HepG2 (cell line): ENCODE measurements around the gene SLC2A5. TPM values are rescaled to one million over a fixed set of nuclear protein-coding genes. Genes with fewer than 3 reads are reported as not detected.
"Not testable (repeated sequence)": the region's sequence is repeated elsewhere in the genome, so short reads cannot be mapped to it uniquely, and the experiment has no call there.

ENCODE experiments used
- ATAC-seq: fragments of 200-7000 bp; cut with Tn5 transposase; 3 replicates; pipeline ENCODE4 v1.9.1; 2020; ENCODE audit warnings: mild to moderate bottlenecking, moderate library complexity
- BruUV-seq: library from RNA; stranded (reverse); fragments of 400-500 nt; replicated peaks from 2 replicates; lab custom pipeline; 2021; lab: Mats Ljungman, UMichigan
- CTCF ChIA-PET: fragments of 300-600 bp; formaldehyde crosslinking; extraction: SDS; loops from one replicate; lab custom pipeline; 2021; ENCODE audit warnings: low total read pairs, inconsistent platforms, low intra/inter-chr PET ratio; lab: Yijun Ruan, JAX
- POLR2A ChIA-PET: fragments of 350-600 bp; sonication (Branson Sonifier 250); formaldehyde crosslinking; loops from one replicate; lab custom pipeline; 2020; ENCODE audit warnings: antibody characterized with exemption, inconsistent platforms; lab: Yijun Ruan, JAX
- DNase-seq: peaks from one replicate; pipeline ENCODE4 v3.0.0-alpha.2; 2015; ENCODE audit warnings: low spot score
- FAIRE-seq: peaks from 3 replicates; lab custom pipeline; 2011; peaks lifted over from hg19 to GRCh38; lab: Jason Lieb, UNC
- H2AFZ ChIP-seq: one replicate; pipeline ENCODE4 v1.6.1; 2011; ENCODE audit warnings: low read length, inconsistent platforms
- H3K27ac ChIP-seq: fragments of 300-600 bp; 3 replicates; pipeline ENCODE4 v1.8.0; 2011; ENCODE audit warnings: mixed run types, mild to moderate bottlenecking, mixed read lengths, low read length, inconsistent platforms; ENCODE audit not compliant: insufficient read depth; ENCODE audit errors: extremely low read length
- H3K27me3 ChIP-seq, 2 experiments: fragments of 200-600 bp in 1 of 2; 2 replicates in 1 of 2; 3 replicates in 1 of 2; pipeline versions ENCODE4 v1.6.0 to v1.8.0; 2011; ENCODE audit warnings: low read length in 2 of 2, mild to moderate bottlenecking in 2 of 2, moderate library complexity in 2 of 2, inconsistent platforms in 1 of 2; ENCODE audit not compliant: insufficient read depth in 2 of 2, control insufficient read depth in 1 of 2
- H3K36me3 ChIP-seq, 2 experiments: fragments of 200-600 bp in 1 of 2; replicated peaks in 1 of 2; 2 replicates in 1 of 2; 3 replicates in 1 of 2; pipeline versions ENCODE4 v1.5.1 to v1.8.0; 2011; ENCODE audit warnings: low read length in 2 of 2, inconsistent platforms in 1 of 2; ENCODE audit not compliant: insufficient read depth in 2 of 2, control insufficient read depth in 1 of 2
- H3K4me1 ChIP-seq: 2 replicates; pipeline ENCODE4 v1.5.1; 2012; ENCODE audit warnings: low read length, inconsistent platforms; ENCODE audit not compliant: insufficient read depth
- H3K4me2 ChIP-seq: 2 replicates; pipeline ENCODE4 v1.6.0; 2011; ENCODE audit warnings: low read depth, low read length, inconsistent platforms
- H3K4me3 ChIP-seq, 3 experiments: fragments of 200-600 bp in 1 of 3; sonication (generic), shearing (Covaris generic) in 1 of 3; replicated peaks in 1 of 3; 2 replicates each; pipeline ENCODE4 v1.5.1; 2011 to 2016; ENCODE audit warnings: low read length in 3 of 3, inconsistent platforms in 2 of 3, low read depth in 2 of 3, mild to moderate bottlenecking in 2 of 3, control low read depth in 1 of 3, mixed read lengths in 1 of 3; ENCODE audit not compliant: insufficient read depth in 1 of 3
- H3K79me2 ChIP-seq: one replicate; pipeline ENCODE4 v1.6.1; 2011; ENCODE audit warnings: low read length, inconsistent platforms; ENCODE audit not compliant: insufficient read depth
- H3K9ac ChIP-seq: 2 replicates; pipeline ENCODE4 v1.6.0; 2011; ENCODE audit warnings: mild to moderate bottlenecking, low read depth, low read length, inconsistent platforms; ENCODE audit not compliant: insufficient read depth
- H3K9me3 ChIP-seq: 2 replicates; pipeline ENCODE4 v1.5.1; 2012; ENCODE audit warnings: mild to moderate bottlenecking, low read length
- H4K20me1 ChIP-seq: 2 replicates; pipeline ENCODE4 v1.6.0; 2011; ENCODE audit warnings: inconsistent platforms, mild to moderate bottlenecking, low read length, moderate library complexity; ENCODE audit not compliant: insufficient read depth
- HDAC1 ChIP-seq: sonication (generic); formaldehyde crosslinking; IDR thresholded peaks from 2 replicates; pipeline ENCODE4 v1.5.1; 2020; ENCODE audit warnings: mild to moderate bottlenecking, missing genetic modification reagents
- HOXA3 ChIP-seq: sonication (generic); formaldehyde crosslinking; IDR thresholded peaks from 2 replicates; pipeline ENCODE4 v1.5.0; 2020; ENCODE audit warnings: missing genetic modification reagents
- RCOR2 ChIP-seq: IDR thresholded peaks from 2 replicates; pipeline ENCODE4 v1.6.1; 2016; ENCODE audit warnings: missing biosample characterization, missing genetic modification reagents
- SOX13 ChIP-seq, 3 experiments: fragments of 450-650 bp in 1 of 3; sonication (generic) in 1 of 3; formaldehyde crosslinking in 1 of 3; IDR thresholded peaks in 2 of 3; conservative IDR thresholded peaks in 1 of 3; 2 replicates each; pipeline versions ENCODE4 v1.5.0 to v1.6.1; 2016 to 2020; ENCODE audit warnings: antibody characterized with exemption in 1 of 3, mild to moderate bottlenecking in 1 of 3, missing compliant biosample characterization in 1 of 3, missing genetic modification reagents in 1 of 3, moderate library complexity in 1 of 3
- ZFP90 ChIP-seq: sonication (generic); formaldehyde crosslinking; IDR thresholded peaks from 2 replicates; pipeline ENCODE4 v1.8.0; 2022; ENCODE audit warnings: missing genetic modification reagents, mild to moderate bottlenecking, inconsistent platforms, borderline replicate concordance
- ZMYM3 ChIP-seq: sonication (generic); formaldehyde crosslinking; IDR thresholded peaks from 2 replicates; pipeline ENCODE4 v1.5.1; 2020; ENCODE audit warnings: mild to moderate bottlenecking, missing genetic modification reagents
- ZMYM4 ChIP-seq: sonication (generic); formaldehyde crosslinking; IDR thresholded peaks from 2 replicates; pipeline ENCODE4 v1.8.1; 2023; ENCODE audit warnings: mild to moderate bottlenecking, missing genetic modification reagents
- ZNF572 ChIP-seq: sonication (generic); formaldehyde crosslinking; IDR thresholded peaks from 2 replicates; pipeline ENCODE4 v1.5.1; 2020; ENCODE audit warnings: mild to moderate bottlenecking, missing genetic modification reagents
- WGBS: methylation state at CpG from one replicate; pipeline ENCODE4 v1.1.6; 2017; ENCODE audit warnings: low lambda C conversion rate; 5-methylcytosine and 5-hydroxymethylcytosine counted together
- in situ Hi-C: cut with HindIII; loops from 2 replicates; pipeline ENCODE4 v1.10.0; 2017; ENCODE audit warnings: low pct_unique_long_range_greater_than_20kb; ENCODE audit not compliant: extremely low pct_ligation_motif_present
- intact Hi-C: fragments of 100-400 bp; cut with micrococcal nuclease; formaldehyde crosslinking; loops from one replicate; pipeline ENCODE4 v1.10.0; 2022; ENCODE audit not compliant: unreplicated experiment
- polyA plus RNA-seq, 8 experiments: library from polyadenylated mRNA; depleted of rRNA in 3 of 8; stranded (reverse) in 7 of 8; unstranded in 1 of 8; fragments of >200 nt; fragmentation: Illumina TruSeq in 4 of 8; extraction: Trizol in 4 of 8; gene quantifications; 2 replicates each; pipeline versions ENCODE4 v1.2.1 to v1.2.3, GENCODE V29; 2011 to 2016; ENCODE audit warnings: low read depth in 4 of 8, missing spikeins in 1 of 8, mixed read lengths in 1 of 8; ENCODE audit not compliant: insufficient read depth in 1 of 8
- total RNA-seq, 5 experiments: library from RNA; depleted of rRNA; stranded (reverse); fragments of >200 nt; fragmentation: Illumina TruSeq; extraction: Trizol; gene quantifications; 2 replicates each; pipeline ENCODE4 v1.2.3, GENCODE V29; 2016; ENCODE audit warnings: low read depth in 1 of 5
- TF ChIP-seq, protein P1 (sequence below): IDR thresholded peaks from 2 replicates; pipeline ENCODE4 v1.6.1; 2016
- TF ChIP-seq, protein P2 (sequence below), 2 experiments: sonication (generic) in 1 of 2; formaldehyde crosslinking in 1 of 2; IDR thresholded peaks; 2 replicates each; pipeline versions ENCODE4 v1.4.0 to v1.6.1; 2016 to 2020; ENCODE audit warnings: borderline replicate concordance in 1 of 2, low read depth in 1 of 2, mild to moderate bottlenecking in 1 of 2, missing genetic modification reagents in 1 of 2

Gene SLC2A5
- total and polyA plus RNA-seq, 2 of the 13 experiments (the other 11 are each of a cell fraction or from before 2014, with no cell fraction given) = 0.04 to 0.54 TPM

DNA sequence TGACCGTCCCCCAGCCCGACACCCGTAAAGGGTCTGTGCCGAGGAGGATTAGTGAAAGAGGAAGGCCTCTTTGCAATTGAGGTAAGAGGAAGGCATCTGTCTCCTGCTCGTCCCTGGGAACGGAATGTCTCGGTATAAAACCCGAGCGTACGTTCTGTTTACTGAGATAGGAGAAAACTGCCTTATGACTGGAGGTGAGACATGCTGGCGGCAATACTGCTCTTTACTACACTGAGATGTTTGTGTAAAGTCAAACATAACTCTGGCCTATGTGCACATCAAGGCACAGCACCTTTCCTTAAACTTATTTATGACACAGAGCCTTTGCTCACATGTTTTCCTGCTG lies 67.2 kb downstream of the SLC2A5 start:
- FAIRE-seq = not testable (repeated sequence)
- TF ChIP-seq HDAC1 (CRISPR knock-in tag) = peak; percentile 30; the same call in 1 of the 2 replicates

DNA sequence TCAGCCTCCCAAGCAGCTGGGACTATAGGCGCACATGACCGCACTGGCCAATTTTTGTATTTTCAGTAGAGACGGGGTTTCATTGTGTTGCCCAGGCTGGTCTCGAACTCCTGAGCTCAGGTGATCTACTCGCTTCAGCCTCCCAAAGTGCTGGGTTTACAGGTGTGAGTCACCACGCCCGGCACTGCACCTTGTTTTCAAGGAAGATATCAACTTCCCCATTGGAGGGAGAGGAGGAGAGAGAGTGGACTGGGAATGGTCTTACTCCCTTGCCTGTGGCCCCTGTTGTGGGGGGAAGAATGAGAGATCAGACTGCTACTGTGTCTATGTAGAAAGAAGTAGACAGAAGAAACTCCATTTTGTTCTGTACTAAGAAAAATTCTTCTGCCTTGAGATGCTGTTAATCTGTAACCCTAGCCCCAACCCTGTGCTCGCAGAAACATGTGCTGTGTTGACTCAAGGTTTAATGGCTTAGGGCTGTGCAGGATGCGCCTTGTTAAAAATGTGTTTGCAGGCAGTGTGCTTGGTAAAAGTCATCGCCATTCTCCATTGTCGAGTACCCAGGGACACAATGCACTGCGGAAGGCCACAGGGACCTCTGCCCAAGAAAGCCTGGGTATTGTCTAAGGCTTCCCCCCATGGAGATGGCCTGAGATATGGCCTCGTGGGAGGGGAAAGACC lies 67.8 kb downstream of the SLC2A5 start:
- DNase-seq = peak; percentile 49
- in situ Hi-C loops; H3K27ac ChIP-seq; BruUV-seq; H3K27me3 ChIP-seq; CTCF ChIA-PET; intact Hi-C loops; FAIRE-seq; H3K79me2 ChIP-seq; H3K9ac ChIP-seq; H2AFZ ChIP-seq; H4K20me1 ChIP-seq; H3K9me3 ChIP-seq; POLR2A ChIA-PET; H3K36me3 ChIP-seq; TF ChIP-seq SOX13 (IDR thresholded peaks at IDR 0.05): not testable (repeated sequence)
- H3K4me2 ChIP-seq = peak overlapping the region; percentile 63
- H3K4me3 ChIP-seq = peak overlapping the region in 2 of 3 experiments; percentile 29 to 38; a peak in 4 of 6 replicates
- 19% methylated on average over 13 of the region's 13 CpGs for WGBS
- H3K4me1 ChIP-seq = peaks cover 58% of the 10 kb centered on the region
- ATAC-seq = peak; percentile 40
- 0 out of 2 replicates have a peak, but pooled peaks have one; percentile 37 for TF ChIP-seq ZNF572 (CRISPR knock-in tag)
- TF ChIP-seq, protein P1, sequence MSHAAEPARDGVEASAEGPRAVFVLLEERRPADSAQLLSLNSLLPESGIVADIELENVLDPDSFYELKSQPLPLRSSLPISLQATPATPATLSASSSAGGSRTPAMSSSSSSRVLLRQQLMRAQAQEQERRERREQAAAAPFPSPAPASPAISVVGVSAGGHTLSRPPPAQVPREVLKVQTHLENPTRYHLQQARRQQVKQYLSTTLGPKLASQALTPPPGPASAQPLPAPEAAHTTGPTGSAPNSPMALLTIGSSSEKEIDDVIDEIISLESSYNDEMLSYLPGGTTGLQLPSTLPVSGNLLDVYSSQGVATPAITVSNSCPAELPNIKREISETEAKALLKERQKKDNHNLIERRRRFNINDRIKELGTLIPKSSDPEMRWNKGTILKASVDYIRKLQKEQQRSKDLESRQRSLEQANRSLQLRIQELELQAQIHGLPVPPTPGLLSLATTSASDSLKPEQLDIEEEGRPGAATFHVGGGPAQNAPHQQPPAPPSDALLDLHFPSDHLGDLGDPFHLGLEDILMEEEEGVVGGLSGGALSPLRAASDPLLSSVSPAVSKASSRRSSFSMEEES = 0 out of 2 replicates have a peak, but pooled peaks have one; percentile 22
- peak; percentile 64; the same call in 1 of the 2 replicates for TF ChIP-seq ZMYM3 (CRISPR knock-in tag)
- peak; percentile 62; the same call in 1 of the 2 replicates for TF ChIP-seq ZFP90 (CRISPR knock-in tag)
- peak in 1 of 2 experiments; percentile 62; a peak in 1 of 4 replicates for TF ChIP-seq SOX13 (CRISPR knock-in tag; conservative IDR thresholded peaks at IDR 0.05 in 1 of 2, IDR thresholded peaks at IDR 0.05 in 1 of 2)
- TF ChIP-seq RCOR2 (CRISPR knock-in tag) = 0 out of 2 replicates have a peak, but pooled peaks have one; percentile 30
- TF ChIP-seq, protein P2, sequence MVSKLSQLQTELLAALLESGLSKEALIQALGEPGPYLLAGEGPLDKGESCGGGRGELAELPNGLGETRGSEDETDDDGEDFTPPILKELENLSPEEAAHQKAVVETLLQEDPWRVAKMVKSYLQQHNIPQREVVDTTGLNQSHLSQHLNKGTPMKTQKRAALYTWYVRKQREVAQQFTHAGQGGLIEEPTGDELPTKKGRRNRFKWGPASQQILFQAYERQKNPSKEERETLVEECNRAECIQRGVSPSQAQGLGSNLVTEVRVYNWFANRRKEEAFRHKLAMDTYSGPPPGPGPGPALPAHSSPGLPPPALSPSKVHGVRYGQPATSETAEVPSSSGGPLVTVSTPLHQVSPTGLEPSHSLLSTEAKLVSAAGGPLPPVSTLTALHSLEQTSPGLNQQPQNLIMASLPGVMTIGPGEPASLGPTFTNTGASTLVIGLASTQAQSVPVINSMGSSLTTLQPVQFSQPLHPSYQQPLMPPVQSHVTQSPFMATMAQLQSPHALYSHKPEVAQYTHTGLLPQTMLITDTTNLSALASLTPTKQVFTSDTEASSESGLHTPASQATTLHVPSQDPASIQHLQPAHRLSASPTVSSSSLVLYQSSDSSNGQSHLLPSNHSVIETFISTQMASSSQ (IDR thresholded peaks at IDR 0.05; ENCODE audit: low read depth) = peak; percentile 59
- TF ChIP-seq, protein P2 (CRISPR knock-in tag; IDR thresholded peaks at IDR 0.05; ENCODE audit: borderline replicate concordance) = peak; percentile 39; the same call in 1 of the 2 replicates
- peak; percentile 43; the same call in 1 of the 2 replicates for TF ChIP-seq HOXA3 (CRISPR knock-in tag)
- TF ChIP-seq ZMYM4 (CRISPR knock-in tag) = peak; percentile 51; the same call in 1 of the 2 replicates

More for the DNA sequence above, 67.2 kb downstream of the SLC2A5 start:
- Histone ChIP-seq H3K4me2 (peak overlapping the region; percentile 63), H3K4me3 (peak overlapping the region in 2 of 3 experiments; percentile 29 to 38; a peak in 2 of 6 replicates), H3K4me1 (peaks cover 58% of the 10 kb centered on the region)
- H2AFZ ChIP-seq, CTCF ChIA-PET, H4K20me1 ChIP-seq, H3K9ac ChIP-seq, H3K27ac ChIP-seq, ATAC-seq, in situ Hi-C loops, POLR2A ChIA-PET, DNase-seq, H3K79me2 ChIP-seq, H3K9me3 ChIP-seq, BruUV-seq, intact Hi-C loops, H3K27me3 ChIP-seq, H3K36me3 ChIP-seq: not testable (repeated sequence)
- 4% methylated on average over 11 of the region's 11 CpGs for WGBS
